ENCODE data around the gene POLR2M. TPM values are rescaled to one million over a fixed set of nuclear protein-coding genes. Genes with fewer than 3 reads are reported as not detected.

The POLR2M gene
- total and polyA plus RNA-seq, 10 of the 15 experiments (the other 5 are each of a cell fraction or from before 2014, with no cell fraction given): 5.8 to 364 (median 23.7) TPM

DNA sequence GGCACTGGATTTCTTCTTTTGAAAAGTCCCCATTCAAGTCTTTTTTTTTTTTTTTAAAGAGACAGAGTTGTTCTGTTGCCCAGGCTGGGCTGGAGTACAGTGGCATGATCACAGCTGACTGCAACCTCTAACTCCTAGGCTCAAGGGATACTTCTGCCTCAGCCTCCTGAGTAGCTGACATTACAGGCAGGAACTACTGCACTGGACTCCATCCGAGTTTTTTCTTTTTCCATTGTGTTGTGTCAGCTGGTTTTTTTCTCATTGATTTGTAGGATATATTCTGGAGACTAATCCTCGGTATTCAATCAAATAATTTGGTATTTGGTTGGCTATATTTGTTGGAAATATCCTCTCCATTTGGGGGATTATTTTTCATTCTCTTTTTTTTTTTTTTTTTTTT lies 11.8 kb downstream of the POLR2M start:
- SMC1A ChIA-PET (ENCODE audit: uncharacterized antibody, unreplicated experiment): interaction anchor here (1.5 kb wide), 1 partner anchor 11 kb away, joined by 4 read pairs; no protein-coding TSS in a partner anchor
- no peaks in the 10 kb centered on the region for H4K20me1 ChIP-seq (ENCODE audit: control insufficient read depth, insufficient read depth)
- POLR2A ChIA-PET: no interaction called here
- no TSS peak for BruUV-seq (replicated peaks)
- intact Hi-C loops (cut with micrococcal nuclease; ENCODE audit: unreplicated experiment) (no loop called here), in situ Hi-C loops (cut with MboI) (no loop called here)
- no peaks in the 10 kb centered on the region for H3K9me3 ChIP-seq (replicated peaks; ENCODE audit: control insufficient read depth, insufficient read depth, low read length)
- H3K4me1 ChIP-seq (ENCODE audit: control insufficient read depth, insufficient read depth, low read length): no peaks in the 10 kb centered on the region
- no peaks in the 10 kb centered on the region for H3K79me2 ChIP-seq (ENCODE audit: control insufficient read depth, insufficient read depth, low read length)
- TF ChIP-seq ATF7 (IDR thresholded peaks at IDR 0.05; ENCODE audit: low read depth) (no peak), BRCA1 (IDR thresholded peaks at IDR 0.05; ENCODE audit: low read depth, low read length) (no peak), IRF4 (IDR thresholded peaks at IDR 0.05; ENCODE audit: low read depth, low read length) (no peak)
- FAIRE-seq: no peak
- DNase-seq (ENCODE audit: low read depth, low spot score): no peak
- H3K27me3 ChIP-seq (replicated peaks in 1 of 2; ENCODE audit: control insufficient read depth in 2 of 2, insufficient read depth in 2 of 2, low read length in 1 of 2): no peaks in the 10 kb centered on the region
- no peak overlapping the region for H3K4me3 ChIP-seq
- H3K36me3 ChIP-seq (ENCODE audit: control insufficient read depth in 2 of 2, insufficient read depth in 2 of 2, low read length in 1 of 2): peaks cover 0 to 3% of the 10 kb centered on the region in 2 experiments; a peak in 2 of 4 replicates
- no peak overlapping the region for H3K4me2 ChIP-seq (ENCODE audit: control insufficient read depth, insufficient read depth)
- no peak overlapping the region for H2AFZ ChIP-seq (ENCODE audit: control insufficient read depth, low read depth, low read length)
- CTCF ChIA-PET: interaction anchor here (1.7 to 2.2 kb wide), 2 partner anchors 11 to 14 kb away, joined by 6 to 8 read pairs; partner anchors contain the start of gene POLR2M
- 91% methylated on average over 2 of the region's 2 CpGs for WGBS (ENCODE audit: insufficient coverage, insufficient replicate concordance, low lambda C conversion rate, missing lambda C conversion rate)
- H3K9ac ChIP-seq (ENCODE audit: control insufficient read depth, insufficient read depth, low read length): no peak overlapping the region
- ATAC-seq: no peak
- H3K27ac ChIP-seq (ENCODE audit: control insufficient read depth, insufficient read depth): no peak overlapping the region
- RAD21 ChIA-PET (ENCODE audit: unreplicated experiment): no interaction called here

DNA sequence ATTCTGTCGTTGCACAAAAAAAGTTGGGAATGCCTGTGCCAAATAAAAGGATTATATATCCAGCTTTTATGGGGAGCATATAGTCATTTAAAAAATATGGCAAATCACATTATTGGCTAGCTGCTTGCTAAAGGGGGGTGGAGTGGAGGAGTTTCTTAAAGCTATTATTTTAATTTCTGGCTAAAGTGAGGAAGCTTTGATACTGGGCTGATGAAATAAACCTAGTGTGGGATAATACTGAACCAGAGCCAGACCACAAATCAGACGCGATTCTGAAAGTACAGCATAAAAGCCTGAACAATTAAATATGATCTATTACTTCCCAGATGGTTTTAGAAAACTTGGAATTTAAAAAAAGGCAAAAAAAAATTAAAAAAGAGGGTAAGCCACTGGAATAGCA lies 14.4 kb downstream of the POLR2M start:
- no peak overlapping the region for H2AFZ ChIP-seq (ENCODE audit: control insufficient read depth, low read depth, low read length)
- no TSS peak for BruUV-seq (replicated peaks)
- FAIRE-seq: no peak
- no peaks in the 10 kb centered on the region for H3K9me3 ChIP-seq (replicated peaks; ENCODE audit: control insufficient read depth, insufficient read depth, low read length)
- H3K27ac ChIP-seq (ENCODE audit: control insufficient read depth, insufficient read depth): no peak overlapping the region
- no peaks in the 10 kb centered on the region for H3K79me2 ChIP-seq (ENCODE audit: control insufficient read depth, insufficient read depth, low read length)
- H3K9ac ChIP-seq (ENCODE audit: control insufficient read depth, insufficient read depth, low read length): no peak overlapping the region
- H3K4me2 ChIP-seq (ENCODE audit: control insufficient read depth, insufficient read depth): no peak overlapping the region
- ChIA-PET RAD21 (ENCODE audit: unreplicated experiment) (interaction anchor here (1.0 kb wide), 1 partner anchor 28 kb away, joined by 3 read pairs; no protein-coding TSS in a partner anchor), POLR2A (interaction anchor here (1.5 kb wide), 1 partner anchor 14 kb away, joined by 4 read pairs; the partner anchor contains the start of gene POLR2M), SMC1A (ENCODE audit: uncharacterized antibody, unreplicated experiment) (interaction anchor here (0.7 to 1.7 kb wide), 3 partner anchors 9 to 11 kb away, joined by 3 to 5 read pairs (median 4); no protein-coding TSS in a partner anchor), CTCF (interaction anchor here (1.9 to 4.2 kb wide), 2 partner anchors 11 to 14 kb away, joined by 6 to 25 read pairs; no protein-coding TSS in a partner anchor)
- WGBS (ENCODE audit: insufficient coverage, insufficient replicate concordance, low lambda C conversion rate, missing lambda C conversion rate): 97% methylated on average over 3 of the region's 3 CpGs
- in situ Hi-C loops (cut with MboI): no loop called here
- no peaks in the 10 kb centered on the region for H4K20me1 ChIP-seq (ENCODE audit: control insufficient read depth, insufficient read depth)
- H3K4me1 ChIP-seq (ENCODE audit: control insufficient read depth, insufficient read depth, low read length): no peaks in the 10 kb centered on the region
- ATAC-seq: no peak
- no peak overlapping the region for H3K4me3 ChIP-seq
- intact Hi-C loops (cut with micrococcal nuclease; ENCODE audit: unreplicated experiment): no loop called here
- no peaks in the 10 kb centered on the region for H3K27me3 ChIP-seq (replicated peaks in 1 of 2; ENCODE audit: control insufficient read depth in 2 of 2, insufficient read depth in 2 of 2, low read length in 1 of 2)
- no peak for DNase-seq (ENCODE audit: low read depth, low spot score)
- H3K36me3 ChIP-seq (ENCODE audit: control insufficient read depth in 2 of 2, insufficient read depth in 2 of 2, low read length in 1 of 2): no peaks in the 10 kb centered on the region; a peak in 1 of 4 replicates
- no peak for TF ChIP-seq SMARCA5 (IDR thresholded peaks at IDR 0.05)
- TF ChIP-seq JUNB (IDR thresholded peaks at IDR 0.05): no peak
- no peak for TF ChIP-seq MEF2B (IDR thresholded peaks at IDR 0.05; ENCODE audit: partially characterized antibody, poor library complexity, severe bottlenecking)
- no peak for TF ChIP-seq LARP7 (IDR thresholded peaks at IDR 0.05)
- no peak for TF ChIP-seq SP1 (IDR thresholded peaks at IDR 0.05; ENCODE audit: low read depth, low read length)
- TF ChIP-seq MEF2A (IDR thresholded peaks at IDR 0.05; ENCODE audit: insufficient read depth, low read depth, low read length): no peak
- TF ChIP-seq NRF1 (conservative IDR thresholded peaks at IDR 0.05; ENCODE audit: low read depth, low read length): no peak
- TF ChIP-seq, protein P1, sequence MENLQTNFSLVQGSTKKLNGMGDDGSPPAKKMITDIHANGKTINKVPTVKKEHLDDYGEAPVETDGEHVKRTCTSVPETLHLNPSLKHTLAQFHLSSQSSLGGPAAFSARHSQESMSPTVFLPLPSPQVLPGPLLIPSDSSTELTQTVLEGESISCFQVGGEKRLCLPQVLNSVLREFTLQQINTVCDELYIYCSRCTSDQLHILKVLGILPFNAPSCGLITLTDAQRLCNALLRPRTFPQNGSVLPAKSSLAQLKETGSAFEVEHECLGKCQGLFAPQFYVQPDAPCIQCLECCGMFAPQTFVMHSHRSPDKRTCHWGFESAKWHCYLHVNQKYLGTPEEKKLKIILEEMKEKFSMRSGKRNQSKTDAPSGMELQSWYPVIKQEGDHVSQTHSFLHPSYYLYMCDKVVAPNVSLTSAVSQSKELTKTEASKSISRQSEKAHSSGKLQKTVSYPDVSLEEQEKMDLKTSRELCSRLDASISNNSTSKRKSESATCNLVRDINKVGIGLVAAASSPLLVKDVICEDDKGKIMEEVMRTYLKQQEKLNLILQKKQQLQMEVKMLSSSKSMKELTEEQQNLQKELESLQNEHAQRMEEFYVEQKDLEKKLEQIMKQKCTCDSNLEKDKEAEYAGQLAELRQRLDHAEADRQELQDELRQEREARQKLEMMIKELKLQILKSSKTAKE (IDR thresholded peaks at IDR 0.05; ENCODE audit: low read depth, poor library complexity, severe bottlenecking): no peak
- TF ChIP-seq, protein P2, sequence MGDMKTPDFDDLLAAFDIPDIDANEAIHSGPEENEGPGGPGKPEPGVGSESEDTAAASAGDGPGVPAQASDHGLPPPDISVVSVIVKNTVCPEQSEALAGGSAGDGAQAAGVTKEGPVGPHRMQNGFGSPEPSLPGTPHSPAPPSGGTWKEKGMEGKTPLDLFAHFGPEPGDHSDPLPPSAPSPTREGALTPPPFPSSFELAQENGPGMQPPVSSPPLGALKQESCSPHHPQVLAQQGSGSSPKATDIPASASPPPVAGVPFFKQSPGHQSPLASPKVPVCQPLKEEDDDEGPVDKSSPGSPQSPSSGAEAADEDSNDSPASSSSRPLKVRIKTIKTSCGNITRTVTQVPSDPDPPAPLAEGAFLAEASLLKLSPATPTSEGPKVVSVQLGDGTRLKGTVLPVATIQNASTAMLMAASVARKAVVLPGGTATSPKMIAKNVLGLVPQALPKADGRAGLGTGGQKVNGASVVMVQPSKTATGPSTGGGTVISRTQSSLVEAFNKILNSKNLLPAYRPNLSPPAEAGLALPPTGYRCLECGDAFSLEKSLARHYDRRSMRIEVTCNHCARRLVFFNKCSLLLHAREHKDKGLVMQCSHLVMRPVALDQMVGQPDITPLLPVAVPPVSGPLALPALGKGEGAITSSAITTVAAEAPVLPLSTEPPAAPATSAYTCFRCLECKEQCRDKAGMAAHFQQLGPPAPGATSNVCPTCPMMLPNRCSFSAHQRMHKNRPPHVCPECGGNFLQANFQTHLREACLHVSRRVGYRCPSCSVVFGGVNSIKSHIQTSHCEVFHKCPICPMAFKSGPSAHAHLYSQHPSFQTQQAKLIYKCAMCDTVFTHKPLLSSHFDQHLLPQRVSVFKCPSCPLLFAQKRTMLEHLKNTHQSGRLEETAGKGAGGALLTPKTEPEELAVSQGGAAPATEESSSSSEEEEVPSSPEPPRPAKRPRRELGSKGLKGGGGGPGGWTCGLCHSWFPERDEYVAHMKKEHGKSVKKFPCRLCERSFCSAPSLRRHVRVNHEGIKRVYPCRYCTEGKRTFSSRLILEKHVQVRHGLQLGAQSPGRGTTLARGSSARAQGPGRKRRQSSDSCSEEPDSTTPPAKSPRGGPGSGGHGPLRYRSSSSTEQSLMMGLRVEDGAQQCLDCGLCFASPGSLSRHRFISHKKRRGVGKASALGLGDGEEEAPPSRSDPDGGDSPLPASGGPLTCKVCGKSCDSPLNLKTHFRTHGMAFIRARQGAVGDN (IDR thresholded peaks at IDR 0.05): no peak
- TF ChIP-seq RELA (IDR thresholded peaks at IDR 0.05; ENCODE audit: borderline replicate concordance, partially characterized antibody): no peak
